Inflammatory macrophage (primary cell): ENCODE measurements around the gene HM13.
"Not testable (repeated sequence)": the region's sequence is repeated elsewhere in the genome, so short reads cannot be mapped to it uniquely, and the experiment has no call there.

ENCODE experiments used
- DNase-seq, 2 donors: peaks; one replicate each; pipeline ENCODE4 v3.0.0-alpha.2; 2020 to 2022

HM13 gene

GRCh38 chr20:31543966-31544598 is 29.8 kb downstream of the HM13 start:
- no peak for DNase-seq

GRCh38 chr20:31544600-31544999 is 30.4 kb downstream of the HM13 start:
- DNase-seq = no peak

- not testable (repeated sequence) for DNase-seq
Observed at GRCh38 chr20:31545621-31546040, 31.4 kb downstream of the HM13 start.

GRCh38 chr20:31547017-31547675 is 32.9 kb downstream of the HM13 start:
- DNase-seq = peak; percentile 87 to 90

- DNase-seq = no peak
Observed at GRCh38 chr20:31547720-31548298, 33.6 kb downstream of the HM13 start.

- DNase-seq = no peak
Observed at GRCh38 chr20:31548820-31549512, 34.7 kb downstream of the HM13 start.

- no peak for DNase-seq
Observed at GRCh38 chr20:31549513-31549880, 35.3 kb downstream of the HM13 start.

GRCh38 chr20:31550099-31550498 is 35.9 kb downstream of the HM13 start:
- DNase-seq = no peak

GRCh38 chr20:31551163-31552081 is 37.2 kb downstream of the HM13 start:
- DNase-seq = no peak

- DNase-seq = no peak
Observed at GRCh38 chr20:31555203-31555775, 41.0 kb downstream of the HM13 start.

- no peak for DNase-seq
Observed at GRCh38 chr20:31559704-31560093, 45.5 kb downstream of the HM13 start.

- DNase-seq = peak; percentile 90
Observed at GRCh38 chr20:31560094-31560745, 46.0 kb downstream of the HM13 start.

- DNase-seq = peak; percentile 65 to 77
Observed at GRCh38 chr20:31560746-31561598, 46.7 kb downstream of the HM13 start.

- DNase-seq = no peak
Observed at GRCh38 chr20:31562241-31562640, 48.0 kb downstream of the HM13 start.

GRCh38 chr20:31564284-31564683 is 50.0 kb downstream of the HM13 start:
- no peak for DNase-seq

- no peak for DNase-seq
Observed at GRCh38 chr20:31565699-31566318, 51.6 kb downstream of the HM13 start.

- DNase-seq = no peak
Observed at GRCh38 chr20:31566319-31566657, 52.0 kb downstream of the HM13 start.

- DNase-seq = no peak
Observed at GRCh38 chr20:31566658-31567379, 52.6 kb downstream of the HM13 start.

- DNase-seq = no peak
Observed at GRCh38 chr20:31567380-31567720, 53.1 kb downstream of the HM13 start.
